ENCODE data around the gene SCCPDH.
"Not testable (repeated sequence)": the region's sequence is repeated elsewhere in the genome, so short reads cannot be mapped to it uniquely, and the experiment has no call there.

SCCPDH gene

GRCh38 chr1:246742396-246742795 is 18.2 kb downstream of the SCCPDH start:
- Histone ChIP-seq H3K9me3 (no peaks in the 10 kb centered on the region), H3K4me3 (no peak overlapping the region), H3K27me3 (ENCODE audit: low read depth) (no peaks in the 10 kb centered on the region), H3K4me1 (no peaks in the 10 kb centered on the region), H3K36me3 (replicated peaks) (peaks cover 11% of the 10 kb centered on the region)
- in situ Hi-C loops (cut with MboI; ENCODE audit: low sequenced_read_pairs), result no loop called here
- no peak for DNase-seq (ENCODE audit: low spot score in 2 of 2)

- peaks cover 11% of the 10 kb centered on the region for H3K36me3 ChIP-seq (replicated peaks)
- H3K4me3 ChIP-seq; H3K27me3 ChIP-seq (ENCODE audit: low read depth); DNase-seq (ENCODE audit: low spot score in 2 of 2); H3K9me3 ChIP-seq; H3K4me1 ChIP-seq; in situ Hi-C loops (cut with MboI; ENCODE audit: low sequenced_read_pairs): not testable (repeated sequence)
These were observed 21.9 kb downstream of the SCCPDH start for GRCh38 chr1:246746155-246746554.

GRCh38 chr1:246748006-246748405 is 23.8 kb downstream of the SCCPDH start:
- Histone ChIP-seq H3K4me3 (no peak overlapping the region), H3K27me3 (ENCODE audit: low read depth) (no peaks in the 10 kb centered on the region), H3K4me1 (no peaks in the 10 kb centered on the region), H3K36me3 (replicated peaks) (peaks cover 6% of the 10 kb centered on the region), H3K9me3 (no peaks in the 10 kb centered on the region)
- DNase-seq (ENCODE audit: low spot score in 2 of 2), result no peak
- in situ Hi-C loops (cut with MboI; ENCODE audit: low sequenced_read_pairs), result no loop called here

- Histone ChIP-seq H3K36me3 (replicated peaks) (peaks cover 6% of the 10 kb centered on the region), H3K4me1 (no peaks in the 10 kb centered on the region), H3K4me3 (no peak overlapping the region), H3K9me3 (no peaks in the 10 kb centered on the region), H3K27me3 (ENCODE audit: low read depth) (no peaks in the 10 kb centered on the region)
- DNase-seq (ENCODE audit: low spot score in 2 of 2), result no peak
- in situ Hi-C loops (cut with MboI; ENCODE audit: low sequenced_read_pairs), result no loop called here
These were observed 24.7 kb downstream of the SCCPDH start for GRCh38 chr1:246748867-246749266.

GRCh38 chr1:246750752-246751151 is 26.5 kb downstream of the SCCPDH start:
- no peaks in the 10 kb centered on the region for H3K4me1 ChIP-seq
- H3K36me3 ChIP-seq (replicated peaks), result no peaks in the 10 kb centered on the region
- no peak for DNase-seq (ENCODE audit: low spot score in 2 of 2)
- no peak overlapping the region for H3K4me3 ChIP-seq
- no peaks in the 10 kb centered on the region for H3K9me3 ChIP-seq
- no peaks in the 10 kb centered on the region for H3K27me3 ChIP-seq (ENCODE audit: low read depth)
- in situ Hi-C loops (cut with MboI; ENCODE audit: low sequenced_read_pairs), result no loop called here

GRCh38 chr1:246753670-246754535 is 29.7 kb downstream of the SCCPDH start:
- Histone ChIP-seq H3K27me3 (ENCODE audit: low read depth) (no peaks in the 10 kb centered on the region), H3K4me1 (no peaks in the 10 kb centered on the region), H3K4me3 (no peak overlapping the region), H3K36me3 (replicated peaks) (no peaks in the 10 kb centered on the region), H3K9me3 (no peaks in the 10 kb centered on the region)
- in situ Hi-C loops (cut with MboI; ENCODE audit: low sequenced_read_pairs), result no loop called here
- peak; percentile 30 to 81 for DNase-seq (ENCODE audit: low spot score in 2 of 2)

- in situ Hi-C loops (cut with MboI; ENCODE audit: low sequenced_read_pairs), result no loop called here
- H3K36me3 ChIP-seq (replicated peaks), result no peaks in the 10 kb centered on the region
- H3K4me1 ChIP-seq, result no peaks in the 10 kb centered on the region
- H3K9me3 ChIP-seq, result no peaks in the 10 kb centered on the region
- H3K4me3 ChIP-seq, result no peak overlapping the region
- H3K27me3 ChIP-seq (ENCODE audit: low read depth), result no peaks in the 10 kb centered on the region
- no peak for DNase-seq (ENCODE audit: low spot score in 2 of 2)
These were observed 31.2 kb downstream of the SCCPDH start for GRCh38 chr1:246755419-246755818.

- Histone ChIP-seq H3K36me3 (replicated peaks) (0 out of 2 replicates have a peak, but pooled peaks cover 5% of the 10 kb centered on the region), H3K27me3 (ENCODE audit: low read depth) (no peaks in the 10 kb centered on the region), H3K9me3 (no peaks in the 10 kb centered on the region), H3K4me1 (no peaks in the 10 kb centered on the region), H3K4me3 (no peak overlapping the region)
- in situ Hi-C loops (cut with MboI; ENCODE audit: low sequenced_read_pairs), result no loop called here
- no peak for DNase-seq (ENCODE audit: low spot score in 2 of 2)
These were observed 36.5 kb downstream of the SCCPDH start for GRCh38 chr1:246760422-246761347.

- Histone ChIP-seq H3K4me3 (no peak overlapping the region), H3K36me3 (replicated peaks) (0 out of 2 replicates have a peak, but pooled peaks cover 5% of the 10 kb centered on the region), H3K27me3 (ENCODE audit: low read depth) (no peaks in the 10 kb centered on the region), H3K9me3 (no peaks in the 10 kb centered on the region), H3K4me1 (no peaks in the 10 kb centered on the region)
- in situ Hi-C loops (cut with MboI; ENCODE audit: low sequenced_read_pairs), result no loop called here
- DNase-seq (ENCODE audit: low spot score in 2 of 2), result no peak
These were observed 37.2 kb downstream of the SCCPDH start for GRCh38 chr1:246761396-246761795.

GRCh38 chr1:246765521-246765920 is 41.3 kb downstream of the SCCPDH start:
- H3K9me3 ChIP-seq, result no peaks in the 10 kb centered on the region
- no peaks in the 10 kb centered on the region for H3K4me1 ChIP-seq
- H3K4me3 ChIP-seq, result no peak overlapping the region
- no peak for DNase-seq (ENCODE audit: low spot score in 2 of 2)
- no peaks in the 10 kb centered on the region for H3K27me3 ChIP-seq (ENCODE audit: low read depth)
- in situ Hi-C loops (cut with MboI; ENCODE audit: low sequenced_read_pairs), result no loop called here
- H3K36me3 ChIP-seq (replicated peaks), result peaks cover 5% of the 10 kb centered on the region; the same call in 1 of the 2 replicates

GRCh38 chr1:246768403-246769020 is 44.3 kb downstream of the SCCPDH start:
- Histone ChIP-seq H3K4me3 (no peak overlapping the region), H3K27me3 (ENCODE audit: low read depth) (no peaks in the 10 kb centered on the region), H3K9me3 (no peaks in the 10 kb centered on the region), H3K4me1 (no peaks in the 10 kb centered on the region), H3K36me3 (replicated peaks) (peaks cover 8% of the 10 kb centered on the region; the same call in 1 of the 2 replicates)
- DNase-seq (ENCODE audit: low spot score in 2 of 2), result no peak
- in situ Hi-C loops (cut with MboI; ENCODE audit: low sequenced_read_pairs), result no loop called here

GRCh38 chr1:246769306-246769705 is 45.1 kb downstream of the SCCPDH start:
- H3K9me3 ChIP-seq, result no peaks in the 10 kb centered on the region
- no peak for DNase-seq (ENCODE audit: low spot score in 2 of 2)
- in situ Hi-C loops (cut with MboI; ENCODE audit: low sequenced_read_pairs), result no loop called here
- peaks cover 7% of the 10 kb centered on the region; the same call in 1 of the 2 replicates for H3K36me3 ChIP-seq (replicated peaks)
- no peaks in the 10 kb centered on the region for H3K4me1 ChIP-seq
- H3K27me3 ChIP-seq (ENCODE audit: low read depth), result no peaks in the 10 kb centered on the region
- H3K4me3 ChIP-seq, result no peak overlapping the region

GRCh38 chr1:246771366-246771765 is 47.2 kb downstream of the SCCPDH start:
- Histone ChIP-seq H3K9me3 (no peaks in the 10 kb centered on the region), H3K36me3 (replicated peaks) (peaks cover 4% of the 10 kb centered on the region; the same call in 1 of the 2 replicates), H3K27me3 (ENCODE audit: low read depth) (no peaks in the 10 kb centered on the region), H3K4me1 (no peaks in the 10 kb centered on the region), H3K4me3 (no peak overlapping the region)
- DNase-seq (ENCODE audit: low spot score in 2 of 2), result no peak
- in situ Hi-C loops (cut with MboI; ENCODE audit: low sequenced_read_pairs), result no loop called here

All from HAP-1 (cell line).